Activated CD8-positive, alpha-beta memory T cell treated with anti-CD3 and anti-CD28 coated beads for 24 hours (primary cell): ENCODE results near the gene ZNF322.

Experiments used
- DNase-seq: peaks from one replicate; pipeline ENCODE4 v3.0.0-alpha.2; 2020

Gene ZNF322

GRCh38 chr6:26613201-26613600 lies 46.3 kb downstream of the ZNF322 start:
- DNase-seq: no peak

DNA sequence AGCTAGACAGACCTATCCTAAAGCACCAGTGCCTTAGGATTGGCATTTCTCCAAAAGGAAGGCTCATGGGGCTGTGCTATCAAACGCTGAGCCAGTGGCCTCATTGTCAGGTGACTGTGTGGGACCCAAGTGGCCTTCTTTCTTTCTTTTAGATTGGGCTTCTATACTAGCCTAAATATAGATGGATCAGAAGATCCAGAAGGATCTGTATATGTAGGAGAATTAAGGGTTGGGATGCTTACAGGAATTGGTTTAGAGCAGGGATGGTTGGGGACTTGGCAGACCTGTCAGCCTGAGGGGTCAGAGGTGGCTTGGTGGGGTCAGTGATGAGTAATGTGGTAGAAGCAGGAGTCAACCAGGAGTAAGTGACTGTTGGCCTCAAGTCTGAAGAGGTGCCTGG lies 47.9 kb downstream of the ZNF322 start:
- DNase-seq: no peak

- no peak for DNase-seq
These were observed 50.1 kb downstream of the ZNF322 start for GRCh38 chr6:26609463-26609862.

DNA sequence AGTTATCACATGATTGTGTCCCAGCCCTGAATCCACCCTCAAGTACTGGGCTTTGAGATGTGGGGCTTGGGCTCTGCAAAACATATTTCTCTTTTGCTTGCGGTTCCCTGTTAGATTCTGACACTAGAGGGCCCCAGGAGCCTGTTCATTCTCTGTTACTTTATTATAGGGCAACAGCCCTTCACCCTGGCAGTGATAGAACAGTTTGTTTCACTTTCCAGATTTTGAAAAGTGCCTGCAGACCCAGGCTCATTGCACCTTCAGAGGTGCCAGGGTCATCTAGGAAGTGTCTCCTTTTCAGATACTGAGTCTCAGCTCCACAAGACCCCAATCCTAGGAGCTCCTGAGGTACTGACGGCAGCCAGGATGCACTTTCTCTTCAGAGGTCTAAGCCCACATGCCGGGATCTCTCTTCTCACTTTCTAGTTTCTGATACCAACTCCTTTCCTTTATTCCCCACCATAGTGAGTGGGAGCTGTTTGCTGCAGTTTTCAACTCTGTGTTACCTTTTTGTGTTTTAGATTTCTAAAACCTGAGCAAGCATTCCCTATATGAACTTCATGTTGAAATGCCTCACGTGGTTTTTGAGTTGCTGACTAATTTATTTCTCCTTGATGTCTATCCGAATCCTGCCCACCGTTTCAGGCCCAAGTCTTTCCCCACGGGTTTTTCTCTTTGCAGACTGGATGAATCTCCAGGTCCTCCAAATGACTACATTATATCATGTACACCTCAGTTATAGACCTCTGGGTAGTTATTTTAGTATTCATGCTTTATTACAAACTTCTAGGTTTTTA lies 51.9 kb downstream of the ZNF322 start:
- peak; percentile 70 for DNase-seq

DNA sequence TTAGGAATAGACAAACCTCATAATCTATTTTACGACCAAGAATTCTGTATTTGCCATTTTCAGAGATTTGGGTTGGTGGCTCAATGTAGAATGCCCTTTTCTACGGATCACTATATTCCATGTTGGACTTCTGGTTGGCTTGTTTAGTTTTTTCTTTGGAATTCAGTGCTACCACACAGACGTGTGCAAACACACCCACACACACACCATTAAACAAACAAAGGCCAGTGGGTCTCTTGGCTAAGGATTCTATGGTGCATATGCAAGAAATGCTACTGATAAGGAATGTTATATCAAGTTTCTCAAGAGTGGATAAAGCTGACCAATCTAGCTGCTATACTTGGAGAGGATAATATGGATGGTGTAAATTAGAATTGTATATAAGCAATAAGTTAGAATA lies 54.7 kb downstream of the ZNF322 start:
- DNase-seq: no peak

GRCh38 chr6:26604026-26604425 lies 55.5 kb downstream of the ZNF322 start:
- no peak for DNase-seq

DNA sequence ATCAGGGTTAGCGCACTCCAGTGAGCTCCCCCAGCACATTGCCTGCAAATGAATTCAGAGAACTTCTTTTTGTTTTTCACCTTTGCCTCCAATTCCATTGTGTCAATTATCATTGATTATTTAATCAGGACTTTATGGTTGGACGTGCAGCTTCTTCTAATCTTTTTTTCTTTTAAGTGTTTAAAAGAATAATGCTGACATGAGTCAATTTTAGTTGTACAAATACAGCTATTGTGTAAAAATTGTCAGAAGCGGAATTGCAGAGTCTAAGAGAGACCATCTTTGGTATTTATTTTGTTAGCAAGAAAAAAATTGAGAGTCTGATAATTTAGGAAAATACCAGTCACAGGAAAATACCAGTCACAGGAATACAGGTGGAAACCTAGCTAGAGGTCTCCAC lies 57.3 kb downstream of the ZNF322 start:
- DNase-seq: no peak

DNA sequence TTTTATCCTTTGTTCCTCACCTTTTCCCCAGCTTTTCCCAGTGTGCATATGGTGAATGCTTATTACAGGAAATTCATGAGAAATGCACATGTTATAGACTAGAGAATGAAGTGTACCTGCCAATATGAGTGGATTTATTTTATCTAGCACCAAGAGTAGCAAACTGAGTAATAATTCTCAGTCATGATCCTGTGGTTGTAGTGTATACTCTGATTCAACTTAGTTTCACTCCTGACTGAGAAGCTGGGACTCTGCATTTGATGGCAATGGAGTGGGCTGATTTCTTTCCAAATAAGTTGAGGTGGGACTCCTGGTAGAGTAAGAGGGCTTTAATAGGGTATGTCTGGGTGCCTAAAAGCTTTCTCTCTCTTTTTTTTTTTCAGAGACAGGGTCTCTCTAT lies 58.8 kb downstream of the ZNF322 start:
- DNase-seq: no peak

DNA sequence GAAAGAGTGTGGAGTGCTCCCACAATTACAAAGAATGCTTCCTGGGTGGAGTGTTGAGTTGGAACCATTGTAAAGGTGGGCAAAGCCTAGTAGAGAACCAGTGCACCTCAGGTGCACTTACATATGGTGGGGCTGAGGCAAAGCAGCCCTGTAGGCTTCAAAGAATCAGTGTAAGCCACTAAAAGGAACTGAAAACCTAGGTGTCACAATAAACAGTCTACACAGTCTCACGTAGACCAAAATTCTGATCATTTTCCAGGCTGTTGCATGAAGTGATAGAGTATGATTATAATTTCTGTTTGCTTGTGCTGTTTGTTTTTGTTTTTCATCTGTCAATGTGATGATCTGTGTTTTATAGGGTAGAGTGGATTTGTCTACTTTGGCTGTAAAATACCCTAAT lies 60.0 kb downstream of the ZNF322 start:
- DNase-seq: no peak

- no peak for DNase-seq
These were observed 60.4 kb downstream of the ZNF322 start for GRCh38 chr6:26599134-26599533.

DNA sequence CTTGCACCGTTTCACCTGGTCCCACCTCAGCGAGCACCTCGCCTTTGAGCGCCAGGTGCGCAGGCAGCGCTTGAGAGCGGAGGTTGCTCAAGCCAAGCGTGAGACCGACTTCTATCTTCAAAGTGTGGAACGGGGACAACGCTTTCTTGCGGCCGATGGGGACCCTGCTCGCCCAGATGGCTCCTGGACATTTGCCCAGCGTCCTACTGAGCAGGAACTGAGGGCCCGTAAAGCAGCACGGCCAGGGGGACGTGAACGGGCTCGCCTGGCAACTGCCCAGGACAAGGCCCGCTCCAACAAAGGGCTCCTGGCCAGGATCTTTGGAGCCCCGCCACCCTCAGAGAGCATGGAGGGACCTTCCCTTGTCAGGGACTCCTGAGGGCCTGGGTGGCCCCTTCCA lies 61.3 kb downstream of the ZNF322 start:
- DNase-seq: no peak

DNA sequence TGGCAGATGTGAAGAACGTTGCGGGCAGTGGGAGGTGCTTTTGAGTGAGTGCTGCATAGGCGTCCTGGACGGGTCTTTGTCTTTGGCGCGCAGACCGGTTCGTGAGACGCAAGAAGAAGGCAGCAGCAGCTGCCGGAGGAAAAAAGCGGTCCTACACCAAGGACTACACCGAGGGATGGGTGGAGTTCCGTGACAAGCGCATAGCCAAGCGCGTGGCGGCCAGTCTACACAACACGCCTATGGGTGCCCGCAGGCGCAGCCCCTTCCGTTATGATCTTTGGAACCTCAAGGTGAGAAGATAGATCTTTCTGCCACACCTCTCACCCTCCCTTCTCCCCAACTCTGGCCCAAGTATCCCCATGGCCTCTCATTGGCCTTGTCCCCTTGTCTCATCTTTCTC lies 61.7 kb downstream of the ZNF322 start:
- no peak for DNase-seq

DNA sequence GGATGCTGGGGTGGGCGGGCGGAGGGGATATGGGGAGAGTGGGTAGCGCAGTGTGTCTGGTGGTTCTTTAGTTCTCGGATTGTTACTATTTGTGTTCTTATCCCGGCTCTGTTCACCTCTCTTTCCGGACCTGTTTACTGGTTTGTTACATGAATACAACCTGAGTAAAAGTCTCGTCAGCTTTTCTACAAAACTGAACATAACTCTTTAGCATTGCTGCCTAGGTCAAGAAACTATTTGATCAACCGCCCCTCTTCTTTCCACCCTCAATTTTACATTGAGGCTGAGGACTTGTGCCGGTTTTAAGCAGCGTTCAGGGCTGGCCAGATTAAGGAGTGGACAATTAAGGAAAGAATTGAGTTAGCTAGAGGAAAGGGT lies 62.2 kb downstream of the ZNF322 start:
- DNase-seq: no peak

DNA sequence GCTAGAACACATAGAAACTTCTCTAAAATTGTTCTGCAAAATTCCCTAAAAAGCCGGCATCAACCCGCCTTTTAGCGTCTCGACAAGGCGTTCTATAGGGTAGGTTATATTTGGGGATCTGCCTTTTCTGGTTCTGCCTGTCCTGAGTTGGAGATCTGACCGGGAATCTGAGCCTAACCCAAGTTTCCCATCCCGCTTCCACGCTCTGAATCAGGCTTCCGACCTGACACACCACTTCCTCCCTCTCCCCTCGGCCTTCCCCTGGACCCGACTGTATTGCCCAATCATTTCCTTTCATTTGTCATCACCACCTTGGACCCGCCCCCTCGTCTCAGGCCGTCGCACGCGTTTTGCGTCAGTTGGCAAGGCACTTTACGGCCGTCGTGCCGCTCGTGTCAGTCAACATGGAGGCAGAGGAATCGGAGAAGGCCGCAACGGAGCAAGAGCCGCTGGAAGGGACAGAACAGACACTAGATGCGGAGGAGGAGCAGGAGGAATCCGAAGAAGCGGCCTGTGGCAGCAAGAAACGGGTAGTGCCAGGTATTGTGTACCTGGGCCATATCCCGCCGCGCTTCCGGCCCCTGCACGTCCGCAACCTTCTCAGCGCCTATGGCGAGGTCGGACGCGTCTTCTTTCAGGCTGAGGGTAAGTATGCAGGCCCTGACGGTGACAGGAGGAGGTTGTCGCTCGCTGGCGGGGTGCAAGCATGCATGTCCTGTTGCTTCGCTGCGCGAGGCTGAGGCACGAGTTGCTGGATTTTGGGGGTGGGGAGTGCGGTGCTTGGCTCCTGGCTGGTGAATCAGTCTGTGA lies 62.8 kb downstream of the ZNF322 start, which contains the start of gene ABT1:
ABT1 (plus strand) TSS at position 375 of the 810 bp plus-strand sequence; CDS start at position 405, 30 bp downstream.
- peak; percentile 98 for DNase-seq

- DNase-seq: peak; percentile 95
These were observed 63.8 kb downstream of the ZNF322 start for GRCh38 chr6:26595669-26596269.

DNA sequence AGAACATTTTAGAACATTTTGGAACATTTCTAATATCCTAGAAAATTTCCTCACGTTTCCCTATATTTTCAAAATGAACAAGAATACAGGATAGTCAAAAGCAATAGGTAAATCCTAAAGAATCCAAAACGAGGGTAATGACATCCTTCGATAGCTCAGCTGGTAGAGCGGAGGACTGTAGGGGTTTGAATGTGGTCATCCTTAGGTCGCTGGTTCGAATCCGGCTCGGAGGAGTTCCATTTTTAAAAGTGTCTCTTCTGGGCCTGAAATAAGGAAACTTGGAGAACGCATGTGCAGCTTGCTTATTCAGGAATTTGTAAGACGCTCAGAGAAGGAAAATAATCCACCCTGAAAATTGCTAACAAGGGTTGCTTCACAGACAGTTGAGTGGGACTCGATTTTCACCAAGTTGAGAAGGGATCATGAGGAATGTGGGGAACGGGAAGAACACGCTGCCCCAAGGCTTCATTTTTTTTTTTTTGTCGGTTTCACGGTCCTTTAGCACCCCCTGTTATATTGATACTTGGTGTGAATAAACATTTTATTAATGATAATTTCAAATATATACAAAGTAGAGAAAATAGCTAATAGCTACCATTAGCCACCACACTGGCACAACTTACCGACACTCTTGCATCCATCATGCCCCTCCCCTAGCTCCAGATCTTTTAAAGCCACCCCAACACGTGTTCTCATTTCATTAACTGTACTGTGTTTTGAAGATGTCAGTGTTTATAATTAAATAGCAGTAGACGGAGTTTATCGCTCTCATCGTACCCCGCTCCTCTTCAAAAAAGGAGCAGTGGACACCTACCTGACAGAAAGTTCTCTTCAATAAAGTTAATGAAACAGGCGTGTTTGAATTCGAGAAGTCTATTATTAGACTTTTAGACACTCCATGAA lies 64.6 kb downstream of the ZNF322 start:
- peak; percentile 75 for DNase-seq

- DNase-seq: no peak
These were observed 65.4 kb downstream of the ZNF322 start for GRCh38 chr6:26594131-26594498.

DNA sequence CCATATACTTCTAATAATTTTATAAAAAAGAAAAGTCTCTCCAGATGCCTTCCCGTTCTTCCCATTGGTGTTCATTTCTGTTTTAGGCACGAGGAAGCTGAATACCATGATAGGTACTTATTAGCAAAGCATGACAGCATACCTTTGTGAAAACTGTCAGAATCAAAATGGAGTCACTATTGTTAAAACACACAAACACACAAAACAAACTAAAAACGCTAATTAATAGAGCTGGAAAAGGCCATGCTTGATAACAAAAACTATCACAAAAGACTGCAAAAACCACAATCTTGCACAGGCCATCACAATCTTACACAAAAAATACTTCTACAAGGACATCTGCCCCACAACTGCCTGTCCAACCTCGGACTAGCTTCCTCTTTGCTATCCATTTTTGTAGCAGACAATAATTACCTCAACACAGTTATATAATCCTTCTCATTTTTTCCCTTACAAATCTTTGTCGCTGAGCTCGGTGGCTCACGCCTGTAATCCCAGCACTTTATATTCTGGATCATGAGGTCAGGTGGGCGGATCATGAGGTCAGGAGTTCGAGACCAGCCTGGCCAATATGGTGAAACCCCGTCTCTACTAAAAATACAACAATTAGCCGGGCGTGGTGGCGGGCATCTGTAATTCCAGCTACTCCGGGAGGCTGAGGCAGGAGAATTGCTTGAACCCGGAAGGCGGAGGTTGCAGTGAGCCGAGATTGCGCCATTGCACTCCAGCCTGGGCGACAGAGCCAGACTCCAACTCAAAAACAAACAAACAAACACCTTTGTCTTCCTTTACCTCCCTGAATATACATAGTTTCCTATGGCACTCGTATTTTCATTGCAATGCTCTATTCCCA lies 66.0 kb downstream of the ZNF322 start:
- no peak for DNase-seq

DNA sequence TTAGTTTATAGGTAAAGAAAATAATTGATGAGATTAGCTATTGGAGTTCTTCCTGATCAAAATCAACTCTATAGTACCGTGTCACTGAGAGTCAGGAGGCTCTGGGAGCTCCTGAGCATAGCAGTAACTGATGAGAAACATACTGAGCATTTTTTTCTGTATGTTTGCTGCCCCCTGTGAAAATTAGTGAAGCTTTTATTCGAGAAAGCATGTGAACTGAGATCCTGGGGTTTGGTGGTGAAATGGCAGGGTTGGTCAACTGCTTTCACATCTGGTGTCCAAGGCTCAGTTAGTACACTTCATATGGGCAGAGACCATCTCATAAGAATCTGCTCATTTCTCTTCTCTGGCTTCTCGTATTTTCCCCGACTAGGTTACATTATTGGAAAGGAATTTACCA lies 66.9 kb downstream of the ZNF322 start:
- DNase-seq: no peak

DNA sequence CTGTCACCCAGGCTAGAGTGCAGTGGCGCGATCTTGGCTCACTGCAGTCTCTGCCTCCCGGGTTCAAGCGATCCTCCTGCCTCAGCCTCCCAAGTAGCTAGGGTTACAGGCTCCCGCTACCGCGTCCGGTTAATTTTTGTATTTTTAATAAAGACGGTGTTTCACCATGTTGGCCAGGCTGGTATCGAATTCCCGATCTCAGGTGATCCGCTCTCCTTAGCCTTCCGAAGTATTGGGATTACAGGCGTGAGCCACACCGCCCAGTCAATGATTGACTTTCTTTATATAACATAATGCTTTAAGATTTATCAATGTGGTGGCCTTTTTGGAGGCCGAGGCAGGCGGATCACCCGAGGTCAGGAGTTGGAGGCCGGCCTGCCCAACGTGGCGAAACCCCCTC lies 70.6 kb downstream of the ZNF322 start:
- no peak for DNase-seq
